T-helper 2 cell treated with Interferon-gamma antibody and Interleukin-4, amounts not matched to agents 100 ng/mL and 5 ng/mL, for 36 hours (primary cell): Measurements from ENCODE around the gene NCAPG2. TPM values are rescaled to one million over a fixed set of nuclear protein-coding genes. Genes with fewer than 3 reads are reported as not detected.

ENCODE experiments used
- intact Hi-C: fragments of 100-400 bp; cut with micrococcal nuclease; formaldehyde crosslinking; loops from one replicate; pipeline ENCODE4 v1.15.1; 2023
- total RNA-seq: library from RNA; stranded (reverse); gene quantifications from 2 replicates; pipeline ENCODE4 v1.2.3, GENCODE V29; 2022

The NCAPG2 gene
- total RNA-seq, 1 donor from 2014 or later, result 126 TPM

DNA sequence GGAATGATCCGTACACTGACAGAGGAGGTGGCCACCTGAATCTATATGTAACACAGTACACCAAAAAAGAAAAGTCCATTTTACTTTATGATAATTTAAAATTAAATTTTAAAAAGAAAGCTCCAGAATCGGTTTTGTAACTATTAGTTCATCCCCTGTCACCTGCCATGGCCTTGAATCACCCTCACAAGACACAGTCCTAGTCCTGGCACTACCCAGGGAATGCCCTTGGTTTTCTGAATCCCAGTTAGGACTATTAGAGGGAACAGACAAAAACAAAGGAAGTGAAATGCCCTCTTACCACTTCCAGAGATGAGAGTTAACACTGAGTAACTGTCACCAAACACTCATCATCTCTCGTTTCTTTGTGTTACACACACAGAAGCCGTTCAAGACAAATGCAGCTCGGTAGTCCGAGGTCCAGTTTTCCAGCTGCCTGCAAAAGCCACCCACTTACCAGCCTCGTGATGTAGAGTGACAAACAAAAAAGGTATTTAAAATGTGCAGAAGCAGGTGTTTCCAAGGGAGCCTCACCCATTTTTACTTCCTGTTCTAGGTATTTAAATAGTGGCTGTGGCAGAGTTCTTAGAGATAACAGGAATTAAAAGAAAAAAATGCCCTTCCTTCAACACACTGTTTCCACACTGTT lies 123.0 kb downstream of the NCAPG2 start:
- intact Hi-C loops, result no loop called here

Other genes with a start within 250 kb of the NCAPG2 start
- gene PTPRN2, start 117.0 kb downstream of the NCAPG2 start, total RNA-seq, result 5.1 and 5.4 TPM in 2 replicates
- gene ESYT2, start 124.7 kb upstream of the NCAPG2 start, total RNA-seq, result 87.3 and 87.8 TPM in 2 replicates
- gene DYNC2I1, start 151.8 kb upstream of the NCAPG2 start, total RNA-seq, result 15.2 and 16.8 TPM in 2 replicates